NCI-H2081 (cell line): ENCODE measurements around the gene FTL.

Experiments used
- DNase-seq, 2 experiments: peaks; one replicate each; lab custom pipeline; 2025; lab: John Stamatoyannopoulos, UW

Gene FTL

DNA sequence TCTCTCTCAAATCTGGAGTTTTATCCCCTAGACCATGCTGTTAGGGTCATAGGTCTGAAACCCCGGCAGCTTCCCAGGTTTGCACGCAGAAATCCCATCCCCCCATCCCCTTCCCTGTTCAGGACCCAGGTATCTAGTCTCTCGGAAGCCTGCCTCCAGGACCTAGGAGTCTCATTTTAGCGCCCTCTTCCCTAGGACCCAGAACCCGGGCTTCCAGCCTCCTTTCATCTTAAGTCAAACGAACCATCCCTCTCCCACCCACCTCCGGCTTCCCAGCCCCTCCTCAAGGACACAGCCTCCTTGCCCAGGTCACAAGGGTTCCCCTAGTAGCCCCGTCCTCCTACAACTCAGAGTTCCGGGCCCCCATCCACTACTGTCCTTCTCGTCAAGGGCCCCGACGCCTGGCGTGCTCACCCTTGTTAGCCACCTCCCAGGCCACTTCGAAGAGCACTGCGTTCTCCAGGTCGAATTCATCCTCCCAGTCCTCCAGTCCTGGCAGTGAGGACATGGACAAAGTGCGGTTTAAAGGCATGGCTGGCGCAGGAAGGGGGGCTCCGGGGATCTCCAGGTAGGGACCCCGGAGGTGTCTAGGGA lies 27.6 kb downstream of the FTL start:
- no peak for DNase-seq

DNA sequence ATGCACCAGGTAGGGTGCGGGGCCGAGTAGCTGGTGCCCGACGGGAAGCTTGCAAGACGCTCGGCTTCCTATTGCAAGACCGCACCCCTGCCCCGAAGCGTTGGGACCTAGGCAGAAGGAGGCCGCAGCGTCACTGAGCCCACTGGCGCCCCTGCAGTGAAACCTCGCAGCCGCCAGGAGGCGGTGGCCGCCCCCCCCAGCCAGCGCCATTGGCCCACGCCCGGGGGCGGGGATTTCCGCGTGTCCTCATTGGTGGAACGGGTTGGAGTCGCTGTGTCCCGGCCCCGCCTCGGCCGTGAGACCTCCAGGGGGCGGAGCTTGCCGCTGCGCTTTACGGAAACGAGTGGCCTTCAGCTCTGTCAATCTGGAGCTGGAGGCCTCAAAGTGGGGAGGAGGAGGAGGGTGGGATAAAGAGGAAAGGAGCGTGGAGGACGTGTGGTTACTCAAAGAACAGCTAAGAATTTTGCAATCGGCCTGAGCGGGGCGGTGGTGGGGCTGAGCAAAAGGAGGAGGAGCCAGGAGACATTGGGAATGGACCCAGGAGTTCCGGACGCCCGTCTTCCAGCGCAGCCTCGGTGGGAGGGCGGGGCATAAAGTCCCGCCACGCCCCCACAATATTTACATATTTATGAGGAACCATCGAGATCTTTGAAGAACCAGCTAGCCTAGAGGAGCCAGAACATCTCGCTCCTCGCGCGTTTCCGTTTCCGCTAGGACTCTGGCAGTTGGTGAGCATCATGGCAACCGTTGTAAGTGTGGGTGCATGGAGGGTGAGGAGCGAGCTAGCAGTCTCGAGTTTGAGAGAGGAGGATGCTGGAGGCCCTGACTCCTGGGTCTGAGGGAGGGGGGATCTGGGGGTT lies 28.3 kb downstream of the FTL start, which contains the start of the genes GYS1 and RUVBL2:
Gene GYS1, minus strand, starts transcription at position 135 of the 860 bp plus-strand sequence. CDS start 197 bp downstream, outside the sequence.
Gene RUVBL2, plus strand, starts transcription at position 713 of the 860 bp plus-strand sequence. Its CDS starts 25 bp downstream, at position 738.
- peak; percentile 98 to 99 for DNase-seq

DNA sequence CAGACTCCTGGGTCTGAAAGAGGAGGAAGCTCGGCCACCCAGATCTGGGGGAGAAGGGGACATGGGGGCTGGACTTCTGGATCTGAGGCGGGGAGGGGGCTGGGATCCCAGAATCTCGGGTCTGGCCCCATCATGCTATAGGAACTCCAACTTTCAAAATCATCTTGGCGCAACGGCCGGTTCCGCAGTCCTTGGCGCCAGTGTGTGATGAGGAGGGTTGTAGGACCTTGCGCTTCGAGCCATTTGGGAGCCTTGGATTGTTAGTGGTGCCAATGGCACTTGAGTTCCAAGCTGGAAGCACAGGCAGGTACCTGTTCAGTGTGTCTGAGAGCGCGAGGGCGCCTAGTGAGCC lies 28.9 kb downstream of the FTL start:
- no peak for DNase-seq

DNA sequence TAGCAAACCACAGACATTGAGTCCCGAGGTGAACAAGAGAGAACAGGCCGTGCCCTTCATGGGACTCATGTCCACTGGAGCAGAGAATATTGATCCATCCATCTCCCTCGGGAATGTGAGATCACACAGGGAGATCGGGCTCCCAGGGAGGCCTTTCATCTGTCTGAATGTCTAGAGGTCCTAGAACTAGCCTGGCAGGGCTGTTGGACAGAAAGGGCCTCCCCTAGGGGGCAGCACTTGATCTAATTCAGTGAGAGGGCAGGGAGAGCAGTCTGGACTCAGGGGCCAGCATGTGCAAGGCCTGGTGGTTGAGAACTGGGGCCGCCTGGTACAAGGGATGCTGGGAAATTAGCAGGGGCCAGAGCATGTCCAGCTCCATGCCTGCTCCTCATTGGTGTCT lies 32.9 kb downstream of the FTL start:
- DNase-seq, result peak in 1 of 2 experiments; percentile 23

GRCh38 chr19:48999481-49000325 lies 34.6 kb downstream of the FTL start:
- peak in 1 of 2 experiments; percentile 19 for DNase-seq

DNA sequence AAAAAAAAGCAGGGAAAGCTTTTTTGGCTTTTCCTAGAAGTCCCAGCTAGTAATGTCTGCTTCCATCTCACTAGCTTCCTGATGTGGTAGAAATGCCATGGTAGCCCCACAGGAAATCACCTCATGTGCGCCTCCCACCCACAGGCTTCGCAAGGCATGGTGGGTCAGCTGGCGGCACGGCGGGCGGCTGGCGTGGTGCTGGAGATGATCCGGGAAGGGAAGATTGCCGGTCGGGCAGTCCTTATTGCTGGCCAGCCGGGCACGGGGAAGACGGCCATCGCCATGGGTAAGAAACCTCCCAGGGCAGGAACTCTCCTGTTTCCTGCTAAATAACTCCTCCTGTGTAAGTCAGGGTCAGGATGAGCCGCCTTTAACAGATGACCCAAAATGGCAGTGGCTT lies 39.0 kb downstream of the FTL start:
- no peak for DNase-seq

GRCh38 chr19:49004964-49005614 lies 40.0 kb downstream of the FTL start:
- DNase-seq, result no peak

- no peak for DNase-seq
Observed at GRCh38 chr19:49006905-49007304, 41.8 kb downstream of the FTL start.

DNA sequence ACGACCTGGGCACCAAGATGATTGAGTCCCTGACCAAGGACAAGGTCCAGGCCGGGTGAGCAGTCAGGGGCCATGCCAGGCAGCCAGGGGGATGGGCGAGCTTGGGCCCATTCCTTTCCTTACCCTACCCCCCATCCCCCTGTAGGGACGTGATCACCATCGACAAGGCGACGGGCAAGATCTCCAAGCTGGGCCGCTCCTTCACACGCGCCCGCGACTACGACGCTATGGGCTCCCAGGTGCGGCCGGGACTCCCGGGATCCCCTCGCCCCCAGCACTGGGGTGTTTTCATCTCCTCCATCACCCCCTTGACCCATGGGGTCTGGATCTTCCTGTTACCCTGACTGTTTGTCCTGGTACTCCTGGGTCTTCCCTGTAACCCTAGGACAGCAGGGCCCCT lies 44.7 kb downstream of the FTL start:
- DNase-seq, result no peak

- DNase-seq, result no peak
Observed at GRCh38 chr19:49010453-49010852, 45.3 kb downstream of the FTL start.

GRCh38 chr19:49011194-49011593 lies 46.1 kb downstream of the FTL start:
- no peak for DNase-seq

- DNase-seq, result no peak
Observed at GRCh38 chr19:49014123-49014869, 49.2 kb downstream of the FTL start.

GRCh38 chr19:49014870-49015255 lies 49.8 kb downstream of the FTL start:
- no peak for DNase-seq

GRCh38 chr19:49016067-49016839 lies 51.1 kb downstream of the FTL start:
- DNase-seq, result no peak
